HG03457 (cell line): Measurements from ENCODE around the gene CHD9NB.

Source experiments
- ATAC-seq: cut with Tn5 transposase; IDR thresholded peaks from one replicate; pipeline ENCODE4 v1.9.1; 2021; ENCODE audit warnings: moderate number of reproducible peaks; ENCODE audit not compliant: unreplicated experiment

The CHD9NB gene

GRCh38 chr16:53035176-53035942 lies 17.3 kb downstream of the CHD9NB start:
- no peak for ATAC-seq

- ATAC-seq = no peak
These were observed 18.4 kb downstream of the CHD9NB start for GRCh38 chr16:53034306-53034705.

- ATAC-seq = no peak
These were observed 21.3 kb downstream of the CHD9NB start for GRCh38 chr16:53031323-53031942.

- ATAC-seq = no peak
These were observed 22.7 kb downstream of the CHD9NB start for GRCh38 chr16:53029971-53030370.

- no peak for ATAC-seq
These were observed 28.7 kb downstream of the CHD9NB start for GRCh38 chr16:53024045-53024444.

- no peak for ATAC-seq
These were observed 30.3 kb downstream of the CHD9NB start for GRCh38 chr16:53022374-53022773.

GRCh38 chr16:53018834-53019416 lies 33.8 kb downstream of the CHD9NB start:
- ATAC-seq = no peak

GRCh38 chr16:53014287-53014686 lies 38.4 kb downstream of the CHD9NB start:
- ATAC-seq = no peak

GRCh38 chr16:53007095-53007494 lies 45.6 kb downstream of the CHD9NB start:
- ATAC-seq = no peak

GRCh38 chr16:52997922-52998321 lies 54.8 kb downstream of the CHD9NB start:
- no peak for ATAC-seq

- no peak for ATAC-seq
These were observed 57.8 kb downstream of the CHD9NB start for GRCh38 chr16:52994942-52995341.

GRCh38 chr16:52993179-52993578 lies 59.5 kb downstream of the CHD9NB start:
- ATAC-seq = no peak

GRCh38 chr16:52991572-52991971 lies 61.1 kb downstream of the CHD9NB start:
- ATAC-seq = no peak
